IPS-18a (cell line): ENCODE data around the gene FOXP1.
"Not testable (repeated sequence)": the region's sequence is repeated elsewhere in the genome, so short reads cannot be mapped to it uniquely, and the experiment has no call there.

Experiments
- H3K27ac ChIP-seq: one replicate; pipeline ENCODE4 v1.5.1; 2013; ENCODE audit warnings: low read length
- H3K27me3 ChIP-seq: one replicate; pipeline ENCODE4 v1.6.1; 2013; ENCODE audit warnings: mild to moderate bottlenecking, low read length; ENCODE audit not compliant: control insufficient read depth, insufficient read depth
- H3K36me3 ChIP-seq: one replicate; pipeline ENCODE4 v1.6.1; 2013; ENCODE audit warnings: low read depth, low read length; ENCODE audit not compliant: control insufficient read depth
- H3K4me1 ChIP-seq: one replicate; pipeline ENCODE4 v1.6.1; 2013; ENCODE audit warnings: low read depth, low read length; ENCODE audit not compliant: control insufficient read depth
- H3K4me3 ChIP-seq: one replicate; pipeline ENCODE4 v1.5.1; 2013; ENCODE audit warnings: low read length
- H3K9ac ChIP-seq: one replicate; pipeline ENCODE4 v1.6.1; 2013; ENCODE audit warnings: mild to moderate bottlenecking, low read length, moderate library complexity
- H3K9me3 ChIP-seq: one replicate; pipeline ENCODE4 v1.6.1; 2013; ENCODE audit warnings: low read depth, low read length; ENCODE audit not compliant: control insufficient read depth

Gene FOXP1

GRCh38 chr3:71441925-71442651, 141.4 kb downstream of the FOXP1 start:
- H3K4me1 ChIP-seq: peaks cover 6% of the 10 kb centered on the region
- no peak overlapping the region for H3K4me3 ChIP-seq
- H3K36me3 ChIP-seq: no peaks in the 10 kb centered on the region
- H3K27ac ChIP-seq: no peak overlapping the region
- H3K9me3 ChIP-seq: no peaks in the 10 kb centered on the region
- no peak overlapping the region for H3K9ac ChIP-seq
- no peaks in the 10 kb centered on the region for H3K27me3 ChIP-seq

GRCh38 chr3:71441217-71441924, 142.2 kb downstream of the FOXP1 start:
- H3K27me3 ChIP-seq: no peaks in the 10 kb centered on the region
- H3K9me3 ChIP-seq: no peaks in the 10 kb centered on the region
- H3K4me1 ChIP-seq: peaks cover 6% of the 10 kb centered on the region
- no peaks in the 10 kb centered on the region for H3K36me3 ChIP-seq
- H3K27ac ChIP-seq: no peak overlapping the region
- H3K4me3 ChIP-seq: no peak overlapping the region
- no peak overlapping the region for H3K9ac ChIP-seq

- Histone ChIP-seq H3K36me3 (no peaks in the 10 kb centered on the region), H3K9me3 (no peaks in the 10 kb centered on the region), H3K4me1 (peaks cover 6% of the 10 kb centered on the region), H3K9ac (no peak overlapping the region), H3K4me3 (no peak overlapping the region), H3K27me3 (no peaks in the 10 kb centered on the region), H3K27ac (no peak overlapping the region)
These were observed 144.6 kb downstream of the FOXP1 start for GRCh38 chr3:71438904-71439303.

GRCh38 chr3:71438071-71438685, 145.3 kb downstream of the FOXP1 start:
- Histone ChIP-seq H3K27ac (no peak overlapping the region), H3K27me3 (no peaks in the 10 kb centered on the region), H3K9me3 (no peaks in the 10 kb centered on the region), H3K4me3 (no peak overlapping the region), H3K36me3 (no peaks in the 10 kb centered on the region), H3K4me1 (peaks cover 6% of the 10 kb centered on the region), H3K9ac (no peak overlapping the region)

- H3K9me3 ChIP-seq: no peaks in the 10 kb centered on the region
- no peaks in the 10 kb centered on the region for H3K36me3 ChIP-seq
- H3K9ac ChIP-seq: no peak overlapping the region
- no peak overlapping the region for H3K27ac ChIP-seq
- H3K4me1 ChIP-seq: peaks cover 6% of the 10 kb centered on the region
- H3K4me3 ChIP-seq: no peak overlapping the region
- no peaks in the 10 kb centered on the region for H3K27me3 ChIP-seq
These were observed 147.2 kb downstream of the FOXP1 start for GRCh38 chr3:71436337-71436736.

- not testable (repeated sequence) for H3K4me3 ChIP-seq, H3K27me3 ChIP-seq, H3K36me3 ChIP-seq, H3K9me3 ChIP-seq, H3K9ac ChIP-seq, H3K27ac ChIP-seq, H3K4me1 ChIP-seq
These were observed 147.7 kb downstream of the FOXP1 start for GRCh38 chr3:71435836-71436235.

- Histone ChIP-seq H3K9ac (no peak overlapping the region), H3K27ac (no peak overlapping the region), H3K27me3 (no peaks in the 10 kb centered on the region), H3K4me1 (peaks cover 21% of the 10 kb centered on the region), H3K9me3 (no peaks in the 10 kb centered on the region), H3K36me3 (no peaks in the 10 kb centered on the region), H3K4me3 (no peak overlapping the region)
These were observed 149.9 kb downstream of the FOXP1 start for GRCh38 chr3:71433631-71434030.

- Histone ChIP-seq H3K36me3 (no peaks in the 10 kb centered on the region), H3K9ac (no peak overlapping the region), H3K27me3 (no peaks in the 10 kb centered on the region), H3K4me1 (peaks cover 15% of the 10 kb centered on the region), H3K27ac (no peak overlapping the region), H3K9me3 (no peaks in the 10 kb centered on the region), H3K4me3 (no peak overlapping the region)
These were observed 151.2 kb downstream of the FOXP1 start for GRCh38 chr3:71432044-71432975.

GRCh38 chr3:71430941-71431552, 152.5 kb downstream of the FOXP1 start:
- H3K4me3 ChIP-seq: no peak overlapping the region
- no peak overlapping the region for H3K9ac ChIP-seq
- H3K27ac ChIP-seq: no peak overlapping the region
- no peaks in the 10 kb centered on the region for H3K9me3 ChIP-seq
- no peaks in the 10 kb centered on the region for H3K36me3 ChIP-seq
- H3K27me3 ChIP-seq: no peaks in the 10 kb centered on the region
- H3K4me1 ChIP-seq: peaks cover 15% of the 10 kb centered on the region

GRCh38 chr3:71429597-71429988, 153.9 kb downstream of the FOXP1 start:
- Histone ChIP-seq H3K9me3 (no peaks in the 10 kb centered on the region), H3K4me3 (no peak overlapping the region), H3K36me3 (no peaks in the 10 kb centered on the region), H3K4me1 (peaks cover 15% of the 10 kb centered on the region), H3K9ac (no peak overlapping the region), H3K27ac (no peak overlapping the region), H3K27me3 (no peaks in the 10 kb centered on the region)
